ENCODE data around the gene PELI2. TPM values are rescaled to one million over a fixed set of nuclear protein-coding genes. Genes with fewer than 3 reads are reported as not detected.

Gene PELI2
- total RNA-seq, 1 experiment from 2014 or later = 23.5 TPM

DNA sequence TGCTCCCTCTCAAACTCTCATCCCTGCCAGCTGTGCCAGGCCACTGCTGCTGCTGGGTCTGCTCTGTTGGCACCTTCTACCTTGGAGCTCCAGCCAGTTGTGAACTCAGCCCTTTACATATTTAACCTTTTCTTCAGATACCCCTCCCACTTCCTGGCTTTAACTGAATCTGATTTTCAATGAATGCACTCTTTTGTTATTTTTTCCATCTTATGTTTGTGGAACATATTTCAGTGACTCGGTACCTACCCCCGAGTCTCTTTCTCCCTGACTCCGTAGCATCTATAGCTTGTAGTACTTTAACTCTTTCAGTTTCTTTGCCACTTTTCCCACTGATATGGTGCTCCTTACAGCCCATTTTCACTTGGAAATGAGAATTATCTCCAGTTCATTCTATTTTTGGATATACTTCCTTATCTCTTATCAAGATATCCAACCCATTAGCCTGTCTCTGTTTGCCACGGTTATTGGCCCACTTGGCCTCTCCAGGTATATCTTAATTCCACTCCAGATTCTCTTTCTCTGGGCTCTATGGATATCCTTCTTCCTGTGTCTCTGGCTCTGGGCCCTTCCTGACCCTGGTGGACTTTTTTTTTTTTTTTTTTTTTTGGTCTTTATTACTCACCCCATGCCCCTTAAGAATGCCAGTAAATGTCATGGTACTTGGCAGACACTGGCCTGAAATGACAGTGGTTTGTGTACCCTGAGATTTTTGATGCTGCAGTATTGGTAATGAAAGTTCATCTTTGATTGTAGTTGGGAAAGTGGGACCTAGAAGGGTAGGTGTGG is 62.7 kb downstream of the PELI2 start (continued):
- TF ChIP-seq ZNF281 (CRISPR knock-in tag; IDR thresholded peaks at IDR 0.05) (no peak), KAT7 (CRISPR knock-in tag; IDR thresholded peaks at IDR 0.05; ENCODE audit: borderline replicate concordance) (no peak)

- CTCF ChIA-PET = no interaction called here
- DNase-seq (ENCODE audit: low spot score) (no peak), ATAC-seq (no peak)
- TF ChIP-seq, protein P1, sequence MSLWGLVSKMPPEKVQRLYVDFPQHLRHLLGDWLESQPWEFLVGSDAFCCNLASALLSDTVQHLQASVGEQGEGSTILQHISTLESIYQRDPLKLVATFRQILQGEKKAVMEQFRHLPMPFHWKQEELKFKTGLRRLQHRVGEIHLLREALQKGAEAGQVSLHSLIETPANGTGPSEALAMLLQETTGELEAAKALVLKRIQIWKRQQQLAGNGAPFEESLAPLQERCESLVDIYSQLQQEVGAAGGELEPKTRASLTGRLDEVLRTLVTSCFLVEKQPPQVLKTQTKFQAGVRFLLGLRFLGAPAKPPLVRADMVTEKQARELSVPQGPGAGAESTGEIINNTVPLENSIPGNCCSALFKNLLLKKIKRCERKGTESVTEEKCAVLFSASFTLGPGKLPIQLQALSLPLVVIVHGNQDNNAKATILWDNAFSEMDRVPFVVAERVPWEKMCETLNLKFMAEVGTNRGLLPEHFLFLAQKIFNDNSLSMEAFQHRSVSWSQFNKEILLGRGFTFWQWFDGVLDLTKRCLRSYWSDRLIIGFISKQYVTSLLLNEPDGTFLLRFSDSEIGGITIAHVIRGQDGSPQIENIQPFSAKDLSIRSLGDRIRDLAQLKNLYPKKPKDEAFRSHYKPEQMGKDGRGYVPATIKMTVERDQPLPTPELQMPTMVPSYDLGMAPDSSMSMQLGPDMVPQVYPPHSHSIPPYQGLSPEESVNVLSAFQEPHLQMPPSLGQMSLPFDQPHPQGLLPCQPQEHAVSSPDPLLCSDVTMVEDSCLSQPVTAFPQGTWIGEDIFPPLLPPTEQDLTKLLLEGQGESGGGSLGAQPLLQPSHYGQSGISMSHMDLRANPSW (CRISPR knock-in tag; conservative IDR thresholded peaks at IDR 0.05; ENCODE audit: low read depth) = no peak
- TF ChIP-seq IRF2 (CRISPR knock-in tag; IDR thresholded peaks at IDR 0.05; ENCODE audit: borderline replicate concordance, low read depth) = no peak
- no peak for TF ChIP-seq RORB (CRISPR knock-in tag; IDR thresholded peaks at IDR 0.05)
- TF ChIP-seq, protein P2, sequence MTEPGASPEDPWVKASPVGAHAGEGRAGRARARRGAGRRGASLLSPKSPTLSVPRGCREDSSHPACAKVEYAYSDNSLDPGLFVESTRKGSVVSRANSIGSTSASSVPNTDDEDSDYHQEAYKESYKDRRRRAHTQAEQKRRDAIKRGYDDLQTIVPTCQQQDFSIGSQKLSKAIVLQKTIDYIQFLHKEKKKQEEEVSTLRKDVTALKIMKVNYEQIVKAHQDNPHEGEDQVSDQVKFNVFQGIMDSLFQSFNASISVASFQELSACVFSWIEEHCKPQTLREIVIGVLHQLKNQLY (CRISPR knock-in tag; IDR thresholded peaks at IDR 0.05) = no peak
- TF ChIP-seq ZNF263 (CRISPR knock-in tag; IDR thresholded peaks at IDR 0.05; ENCODE audit: low read depth) = no peak
- no peak for TF ChIP-seq SP1 (CRISPR knock-in tag; conservative IDR thresholded peaks at IDR 0.05)
- TF ChIP-seq AFF4 (CRISPR knock-in tag; IDR thresholded peaks at IDR 0.05; ENCODE audit: borderline replicate concordance) = no peak
- no peak for TF ChIP-seq MXD4 (CRISPR knock-in tag; IDR thresholded peaks at IDR 0.05; ENCODE audit: borderline replicate concordance)
- no peak for TF ChIP-seq MYBL2 (CRISPR knock-in tag; IDR thresholded peaks at IDR 0.05)
- TF ChIP-seq ZNF281 (CRISPR knock-in tag; IDR thresholded peaks at IDR 0.05) = no peak
- no peak overlapping the region for H3K27ac Mint-ChIP-seq
- no peaks in the 10 kb centered on the region for H3K27me3 Mint-ChIP-seq (ENCODE audit: low read depth)
- POLR2A ChIA-PET = no interaction called here
- no peak overlapping the region for H3K4me3 Mint-ChIP-seq
- peaks cover 3% of the 10 kb centered on the region; the same call in 1 of the 2 replicates for H3K36me3 Mint-ChIP-seq
- no peaks in the 10 kb centered on the region for H3K9me3 Mint-ChIP-seq
- peaks cover 11% of the 10 kb centered on the region for H3K4me1 Mint-ChIP-seq
Measured at GRCh38 chr14:56181681-56182085, 63.5 kb downstream of the PELI2 start.

Data from WTC11 (cell line).